ENCODE measurements around the gene GRPEL2. TPM values are rescaled to one million over a fixed set of nuclear protein-coding genes. Genes with fewer than 3 reads are reported as not detected.

The GRPEL2 gene
- total and polyA plus RNA-seq, 4 donors = 14.6 to 33.4 (median 18.8) TPM

DNA sequence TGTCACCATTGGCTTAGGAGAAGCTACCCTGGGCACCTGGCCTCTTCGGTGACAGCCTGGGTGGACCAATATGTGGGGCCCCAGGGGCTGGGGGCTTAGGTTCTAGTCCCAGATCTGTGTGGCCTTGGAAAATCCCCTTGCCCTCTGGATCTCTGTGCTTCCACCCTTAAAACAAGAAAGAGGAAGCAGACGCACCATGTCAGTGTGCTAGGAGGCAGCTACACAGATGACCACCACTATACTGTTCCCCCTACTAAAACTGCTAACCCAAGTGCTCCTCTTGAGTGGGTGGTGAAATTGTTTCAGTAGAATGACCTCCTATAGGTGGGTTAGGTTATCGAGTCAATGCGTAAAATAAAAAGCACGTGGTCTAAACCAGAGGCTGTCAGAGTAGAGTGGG lies 42.7 kb upstream of the GRPEL2 start:
- no peaks in the 10 kb centered on the region for H3K9me3 ChIP-seq (ENCODE audit: control insufficient read depth, insufficient read depth, low read length)
- no peak overlapping the region for H3K27ac ChIP-seq (ENCODE audit: low read depth, low read length)
- DNase-seq (ENCODE audit: low read depth in 4 of 6, low spot score in 6 of 6) = no peak
- peaks cover 13% of the 10 kb centered on the region for H3K4me1 ChIP-seq (ENCODE audit: control insufficient read depth, insufficient read depth, low read length)
- no peaks in the 10 kb centered on the region for H3K27me3 ChIP-seq (ENCODE audit: control insufficient read depth, insufficient read depth, low read length)
- H3K4me3 ChIP-seq (ENCODE audit: low read depth, low read length) = no peak overlapping the region
- WGBS (ENCODE audit: insufficient coverage) = 100% methylated on average over 1 of the region's 5 CpGs
- peaks cover 3% of the 10 kb centered on the region for H3K36me3 ChIP-seq (ENCODE audit: control insufficient read depth, insufficient read depth, low read length)

- H3K27me3 ChIP-seq (ENCODE audit: control insufficient read depth, insufficient read depth, low read length) = no peaks in the 10 kb centered on the region
- peaks cover 3% of the 10 kb centered on the region for H3K36me3 ChIP-seq (ENCODE audit: control insufficient read depth, insufficient read depth, low read length)
- no peak overlapping the region for H3K4me3 ChIP-seq (ENCODE audit: low read depth, low read length)
- H3K27ac ChIP-seq (ENCODE audit: low read depth, low read length) = no peak overlapping the region
- no peak for DNase-seq (ENCODE audit: low read depth in 4 of 6, low spot score in 6 of 6)
- H3K4me1 ChIP-seq (ENCODE audit: control insufficient read depth, insufficient read depth, low read length) = peaks cover 13% of the 10 kb centered on the region
- WGBS (ENCODE audit: insufficient coverage) = no CpG with 5 or more reads among the region's 4 CpGs
- no peaks in the 10 kb centered on the region for H3K9me3 ChIP-seq (ENCODE audit: control insufficient read depth, insufficient read depth, low read length)
These were observed 42.1 kb upstream of the GRPEL2 start for GRCh38 chr5:149303210-149303609.

DNA sequence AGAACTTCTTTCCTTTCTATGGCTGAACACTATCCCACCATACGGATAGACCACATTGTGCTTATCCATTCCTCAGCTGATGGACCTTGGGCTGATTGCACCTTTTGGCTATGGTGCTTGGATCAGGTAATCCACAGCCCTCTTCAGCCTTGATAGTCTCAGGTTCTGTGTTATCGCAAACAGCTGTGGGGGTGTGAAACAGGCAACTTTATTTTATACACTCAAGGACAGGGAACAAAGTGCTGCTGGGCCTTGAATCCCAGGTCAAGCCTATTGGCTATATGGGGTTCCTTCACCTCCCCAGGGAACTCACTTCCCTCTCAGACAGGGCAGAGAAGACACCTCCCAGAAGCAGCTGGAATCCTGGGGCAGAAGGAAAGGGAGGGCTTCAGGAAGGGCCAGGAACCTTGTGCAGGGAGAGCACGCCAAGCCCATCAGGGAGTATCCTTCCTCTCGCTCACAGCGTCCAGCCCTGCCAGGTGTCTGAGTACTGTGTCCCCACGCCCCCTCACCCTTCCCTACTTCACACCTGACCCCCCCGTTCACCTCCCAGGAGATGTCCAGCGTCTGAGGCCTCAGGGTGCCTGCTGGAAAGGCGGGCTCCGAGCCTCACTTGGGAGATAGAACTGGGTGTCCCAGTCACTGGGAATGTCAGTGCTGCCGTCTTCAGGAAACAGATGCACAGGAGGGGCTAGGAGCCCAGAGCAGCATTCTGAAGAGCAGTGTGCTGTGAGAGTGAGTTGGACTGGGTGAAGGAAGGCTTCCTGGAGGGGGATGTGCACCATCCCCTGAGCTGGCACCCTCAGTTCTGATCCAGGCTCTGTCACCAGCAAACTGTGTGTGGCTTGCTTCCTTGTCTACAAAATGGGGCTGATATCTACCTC lies 40.9 kb upstream of the GRPEL2 start:
- no peak for DNase-seq (ENCODE audit: low read depth in 4 of 6, low spot score in 6 of 6)
- no peak overlapping the region for H3K4me3 ChIP-seq (ENCODE audit: low read depth, low read length)
- no peaks in the 10 kb centered on the region for H3K9me3 ChIP-seq (ENCODE audit: control insufficient read depth, insufficient read depth, low read length)
- H3K4me1 ChIP-seq (ENCODE audit: control insufficient read depth, insufficient read depth, low read length) = peaks cover 6% of the 10 kb centered on the region
- peaks cover 3% of the 10 kb centered on the region for H3K36me3 ChIP-seq (ENCODE audit: control insufficient read depth, insufficient read depth, low read length)
- 83% methylated on average over 6 of the region's 11 CpGs for WGBS (ENCODE audit: insufficient coverage)
- H3K27me3 ChIP-seq (ENCODE audit: control insufficient read depth, insufficient read depth, low read length) = no peaks in the 10 kb centered on the region
- H3K27ac ChIP-seq (ENCODE audit: low read depth, low read length) = no peak overlapping the region

GRCh38 chr5:149309354-149309753 lies 35.9 kb upstream of the GRPEL2 start:
- Histone ChIP-seq H3K4me1 (ENCODE audit: control insufficient read depth, insufficient read depth, low read length) (peaks cover 2% of the 10 kb centered on the region), H3K36me3 (ENCODE audit: control insufficient read depth, insufficient read depth, low read length) (peaks cover 3% of the 10 kb centered on the region)

DNA sequence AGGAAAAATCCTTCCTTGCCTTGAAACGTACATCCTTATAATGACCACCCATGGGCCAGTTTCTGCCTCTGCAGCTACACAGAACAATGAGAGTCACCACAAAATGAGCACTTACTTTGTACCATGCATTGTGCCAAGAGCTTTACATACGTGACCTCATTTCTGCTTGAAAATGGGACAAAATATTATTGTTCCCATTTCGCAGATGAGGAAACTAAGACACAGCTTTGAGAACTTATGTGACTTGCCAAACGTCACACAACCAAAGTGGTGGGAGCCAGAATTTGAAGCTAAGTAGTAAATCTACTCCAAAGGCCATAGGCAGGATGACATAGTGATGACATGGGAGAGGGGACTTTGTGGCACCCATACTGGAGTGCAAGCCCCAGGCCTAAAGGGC lies 34.8 kb upstream of the GRPEL2 start:
- Histone ChIP-seq H3K4me3 (ENCODE audit: low read depth, low read length) (no peak overlapping the region), H3K4me1 (ENCODE audit: control insufficient read depth, insufficient read depth, low read length) (no peaks in the 10 kb centered on the region), H3K9me3 (ENCODE audit: control insufficient read depth, insufficient read depth, low read length) (no peaks in the 10 kb centered on the region), H3K36me3 (ENCODE audit: control insufficient read depth, insufficient read depth, low read length) (peaks cover 3% of the 10 kb centered on the region), H3K27me3 (ENCODE audit: control insufficient read depth, insufficient read depth, low read length) (no peaks in the 10 kb centered on the region), H3K27ac (ENCODE audit: low read depth, low read length) (no peak overlapping the region)
- no peak for DNase-seq (ENCODE audit: low read depth in 4 of 6, low spot score in 6 of 6)
- 89% methylated on average over 4 of the region's 4 CpGs for WGBS (ENCODE audit: insufficient coverage)

More at GRCh38 chr5:149309354-149309753, 35.9 kb upstream of the GRPEL2 start:
- 82% methylated on average over 3 of the region's 6 CpGs for WGBS (ENCODE audit: insufficient coverage)
- H3K4me3 ChIP-seq (ENCODE audit: low read depth, low read length) = no peak overlapping the region
- DNase-seq (ENCODE audit: low read depth in 4 of 6, low spot score in 6 of 6) = no peak
- H3K27ac ChIP-seq (ENCODE audit: low read depth, low read length) = no peak overlapping the region
- no peaks in the 10 kb centered on the region for H3K27me3 ChIP-seq (ENCODE audit: control insufficient read depth, insufficient read depth, low read length)
- no peaks in the 10 kb centered on the region for H3K9me3 ChIP-seq (ENCODE audit: control insufficient read depth, insufficient read depth, low read length)

DNA sequence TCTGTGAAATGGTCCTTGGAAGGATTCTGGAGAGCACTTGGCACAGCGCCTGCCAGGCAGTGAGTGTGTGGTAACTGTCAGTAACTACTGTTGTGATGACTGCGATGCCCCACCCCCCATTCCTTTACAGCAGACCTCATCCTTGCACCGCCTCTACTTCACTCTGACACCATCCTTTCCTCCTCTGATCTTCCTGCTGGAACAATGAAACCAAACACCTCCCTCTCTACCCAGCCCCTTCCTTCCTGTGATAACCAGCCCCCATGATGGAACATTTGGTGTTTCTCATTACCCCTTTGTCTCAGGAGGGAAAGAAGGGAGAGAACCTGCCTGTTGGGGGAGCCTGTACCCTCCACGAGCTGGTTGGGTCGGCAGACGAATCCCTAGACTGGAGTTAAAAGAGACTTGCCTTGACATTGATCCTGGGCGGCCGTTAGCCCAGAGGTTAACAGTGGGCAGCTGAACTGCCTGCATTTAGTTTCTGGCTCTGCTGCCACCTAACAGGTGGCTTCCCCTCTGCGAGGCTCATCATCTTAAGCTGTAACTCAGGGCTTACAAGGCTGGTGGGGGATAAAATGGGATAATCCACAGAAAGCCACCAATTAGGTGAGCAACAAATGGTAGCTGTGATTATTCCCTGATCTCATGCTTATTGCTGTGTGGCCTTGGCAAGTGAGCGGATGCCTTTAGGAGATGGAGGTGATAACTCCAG lies 34.2 kb upstream of the GRPEL2 start:
- Histone ChIP-seq H3K4me1 (ENCODE audit: control insufficient read depth, insufficient read depth, low read length) (no peaks in the 10 kb centered on the region), H3K27ac (ENCODE audit: low read depth, low read length) (no peak overlapping the region), H3K27me3 (ENCODE audit: control insufficient read depth, insufficient read depth, low read length) (no peaks in the 10 kb centered on the region), H3K36me3 (ENCODE audit: control insufficient read depth, insufficient read depth, low read length) (peaks cover 3% of the 10 kb centered on the region), H3K4me3 (ENCODE audit: low read depth, low read length) (no peak overlapping the region), H3K9me3 (ENCODE audit: control insufficient read depth, insufficient read depth, low read length) (no peaks in the 10 kb centered on the region)
- DNase-seq (ENCODE audit: low read depth in 4 of 6, low spot score in 6 of 6) = no peak
- WGBS (ENCODE audit: insufficient coverage) = 45% methylated on average over 7 of the region's 10 CpGs

GRCh38 chr5:149313151-149313841 lies 32.0 kb upstream of the GRPEL2 start:
- H3K36me3 ChIP-seq (ENCODE audit: control insufficient read depth, insufficient read depth, low read length) = no peaks in the 10 kb centered on the region
- no peak for DNase-seq (ENCODE audit: low read depth in 4 of 6, low spot score in 6 of 6)
- no peak overlapping the region for H3K27ac ChIP-seq (ENCODE audit: low read depth, low read length)
- peaks cover 3% of the 10 kb centered on the region for H3K4me1 ChIP-seq (ENCODE audit: control insufficient read depth, insufficient read depth, low read length)
- no peak overlapping the region for H3K4me3 ChIP-seq (ENCODE audit: low read depth, low read length)
- WGBS (ENCODE audit: insufficient coverage) = 86% methylated on average over 5 of the region's 6 CpGs
- H3K9me3 ChIP-seq (ENCODE audit: control insufficient read depth, insufficient read depth, low read length) = no peaks in the 10 kb centered on the region
- no peaks in the 10 kb centered on the region for H3K27me3 ChIP-seq (ENCODE audit: control insufficient read depth, insufficient read depth, low read length)

GRCh38 chr5:149314571-149315111 lies 30.7 kb upstream of the GRPEL2 start:
- H3K4me1 ChIP-seq (ENCODE audit: control insufficient read depth, insufficient read depth, low read length) = peaks cover 3% of the 10 kb centered on the region
- H3K27me3 ChIP-seq (ENCODE audit: control insufficient read depth, insufficient read depth, low read length) = no peaks in the 10 kb centered on the region
- DNase-seq (ENCODE audit: low read depth in 4 of 6, low spot score in 6 of 6) = no peak
- H3K36me3 ChIP-seq (ENCODE audit: control insufficient read depth, insufficient read depth, low read length) = no peaks in the 10 kb centered on the region
- H3K4me3 ChIP-seq (ENCODE audit: low read depth, low read length) = no peak overlapping the region
- WGBS (ENCODE audit: insufficient coverage) = 92% methylated on average over 2 of the region's 4 CpGs
- H3K9me3 ChIP-seq (ENCODE audit: control insufficient read depth, insufficient read depth, low read length) = no peaks in the 10 kb centered on the region
- H3K27ac ChIP-seq (ENCODE audit: low read depth, low read length) = no peak overlapping the region

GRCh38 chr5:149315753-149316152 lies 29.5 kb upstream of the GRPEL2 start:
- WGBS (ENCODE audit: insufficient coverage) = 92% methylated on average over 6 of the region's 6 CpGs
- Histone ChIP-seq H3K36me3 (ENCODE audit: control insufficient read depth, insufficient read depth, low read length) (no peaks in the 10 kb centered on the region), H3K27me3 (ENCODE audit: control insufficient read depth, insufficient read depth, low read length) (no peaks in the 10 kb centered on the region), H3K4me3 (ENCODE audit: low read depth, low read length) (no peak overlapping the region), H3K27ac (ENCODE audit: low read depth, low read length) (no peak overlapping the region), H3K4me1 (ENCODE audit: control insufficient read depth, insufficient read depth, low read length) (peaks cover 7% of the 10 kb centered on the region), H3K9me3 (ENCODE audit: control insufficient read depth, insufficient read depth, low read length) (no peaks in the 10 kb centered on the region)
- no peak for DNase-seq (ENCODE audit: low read depth in 4 of 6, low spot score in 6 of 6)

Data from spinal cord (tissue), 10 donors.